ENCODE results near the gene PLXND1.

DNA sequence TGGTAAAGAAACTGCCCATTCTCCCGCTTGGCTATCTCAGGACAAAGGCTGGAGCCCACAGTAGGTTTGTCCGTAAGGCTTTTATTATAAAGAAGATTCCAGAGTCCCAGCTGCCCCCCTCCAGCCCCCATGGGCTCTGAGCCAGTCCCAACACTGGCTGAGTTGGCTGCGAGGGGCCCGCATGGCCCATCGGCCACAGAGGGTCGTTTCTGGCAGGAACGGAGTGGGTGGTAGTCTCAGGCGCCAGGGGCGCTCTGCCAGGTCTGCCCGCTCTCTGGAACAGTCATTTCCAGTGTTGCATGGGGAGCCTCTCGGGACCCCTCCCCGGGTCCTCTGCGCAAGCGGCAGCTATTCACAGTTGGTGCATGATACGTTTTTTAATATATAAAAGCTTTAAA lies 51.3 kb downstream of the PLXND1 start:
- no peak for TF ChIP-seq POLR2A (IDR thresholded peaks at IDR 0.05)
- TF ChIP-seq, protein P1, sequence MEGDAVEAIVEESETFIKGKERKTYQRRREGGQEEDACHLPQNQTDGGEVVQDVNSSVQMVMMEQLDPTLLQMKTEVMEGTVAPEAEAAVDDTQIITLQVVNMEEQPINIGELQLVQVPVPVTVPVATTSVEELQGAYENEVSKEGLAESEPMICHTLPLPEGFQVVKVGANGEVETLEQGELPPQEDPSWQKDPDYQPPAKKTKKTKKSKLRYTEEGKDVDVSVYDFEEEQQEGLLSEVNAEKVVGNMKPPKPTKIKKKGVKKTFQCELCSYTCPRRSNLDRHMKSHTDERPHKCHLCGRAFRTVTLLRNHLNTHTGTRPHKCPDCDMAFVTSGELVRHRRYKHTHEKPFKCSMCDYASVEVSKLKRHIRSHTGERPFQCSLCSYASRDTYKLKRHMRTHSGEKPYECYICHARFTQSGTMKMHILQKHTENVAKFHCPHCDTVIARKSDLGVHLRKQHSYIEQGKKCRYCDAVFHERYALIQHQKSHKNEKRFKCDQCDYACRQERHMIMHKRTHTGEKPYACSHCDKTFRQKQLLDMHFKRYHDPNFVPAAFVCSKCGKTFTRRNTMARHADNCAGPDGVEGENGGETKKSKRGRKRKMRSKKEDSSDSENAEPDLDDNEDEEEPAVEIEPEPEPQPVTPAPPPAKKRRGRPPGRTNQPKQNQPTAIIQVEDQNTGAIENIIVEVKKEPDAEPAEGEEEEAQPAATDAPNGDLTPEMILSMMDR (IDR thresholded peaks at IDR 0.05): no peak
